IPS-15b (cell line): ENCODE results near the gene HYCC2.
"Not testable (repeated sequence)": the region's sequence is repeated elsewhere in the genome, so short reads cannot be mapped to it uniquely, and the experiment has no call there.

Experiments
- H3K27me3 ChIP-seq: one replicate; pipeline ENCODE4 v1.6.1; 2013; ENCODE audit warnings: low read length; ENCODE audit not compliant: control insufficient read depth, insufficient read depth
- H3K36me3 ChIP-seq: one replicate; pipeline ENCODE4 v1.6.1; 2013; ENCODE audit warnings: low read length; ENCODE audit not compliant: control insufficient read depth, insufficient read depth
- H3K4me1 ChIP-seq: one replicate; pipeline ENCODE4 v1.6.1; 2013; ENCODE audit warnings: mild to moderate bottlenecking, low read length; ENCODE audit not compliant: control insufficient read depth, insufficient read depth
- H3K4me3 ChIP-seq: one replicate; pipeline ENCODE4 v1.5.1; 2013; ENCODE audit warnings: low read depth, low read length
- H3K9ac ChIP-seq: one replicate; pipeline ENCODE4 v1.6.1; 2013; ENCODE audit warnings: low read depth, mild to moderate bottlenecking, low read length
- H3K9me3 ChIP-seq: one replicate; pipeline ENCODE4 v1.6.1; 2013; ENCODE audit warnings: mild to moderate bottlenecking, low read length; ENCODE audit not compliant: control insufficient read depth, insufficient read depth

Gene HYCC2

GRCh38 chr2:201038855-201039254, 32.6 kb downstream of the HYCC2 start:
- no peaks in the 10 kb centered on the region for H3K36me3 ChIP-seq
- H3K27me3 ChIP-seq: no peaks in the 10 kb centered on the region
- no peaks in the 10 kb centered on the region for H3K4me1 ChIP-seq
- no peak overlapping the region for H3K9ac ChIP-seq
- no peaks in the 10 kb centered on the region for H3K9me3 ChIP-seq
- no peak overlapping the region for H3K4me3 ChIP-seq

- not testable (repeated sequence) for H3K4me3 ChIP-seq, H3K4me1 ChIP-seq, H3K9me3 ChIP-seq, H3K27me3 ChIP-seq, H3K36me3 ChIP-seq, H3K9ac ChIP-seq
These were observed 33.1 kb downstream of the HYCC2 start for GRCh38 chr2:201038361-201038760.

GRCh38 chr2:201034355-201034754, 37.1 kb downstream of the HYCC2 start:
- not testable (repeated sequence) for H3K4me3 ChIP-seq, H3K4me1 ChIP-seq, H3K9ac ChIP-seq, H3K36me3 ChIP-seq, H3K27me3 ChIP-seq, H3K9me3 ChIP-seq

- Histone ChIP-seq H3K36me3 (no peaks in the 10 kb centered on the region), H3K4me3 (no peak overlapping the region), H3K27me3 (no peaks in the 10 kb centered on the region), H3K4me1 (no peaks in the 10 kb centered on the region), H3K9ac (no peak overlapping the region), H3K9me3 (no peaks in the 10 kb centered on the region)
These were observed 47.0 kb downstream of the HYCC2 start for GRCh38 chr2:201024518-201024917.

- Histone ChIP-seq H3K36me3 (no peaks in the 10 kb centered on the region), H3K9ac (no peak overlapping the region), H3K4me1 (no peaks in the 10 kb centered on the region), H3K27me3 (no peaks in the 10 kb centered on the region), H3K9me3 (no peaks in the 10 kb centered on the region), H3K4me3 (no peak overlapping the region)
These were observed 49.6 kb downstream of the HYCC2 start for GRCh38 chr2:201021914-201022313.
